ENCODE data around the gene OLFM2.

GRCh38 chr19:9842834-9843625 is 93.3 kb downstream of the OLFM2 start:
- TF ChIP-seq, protein P1, sequence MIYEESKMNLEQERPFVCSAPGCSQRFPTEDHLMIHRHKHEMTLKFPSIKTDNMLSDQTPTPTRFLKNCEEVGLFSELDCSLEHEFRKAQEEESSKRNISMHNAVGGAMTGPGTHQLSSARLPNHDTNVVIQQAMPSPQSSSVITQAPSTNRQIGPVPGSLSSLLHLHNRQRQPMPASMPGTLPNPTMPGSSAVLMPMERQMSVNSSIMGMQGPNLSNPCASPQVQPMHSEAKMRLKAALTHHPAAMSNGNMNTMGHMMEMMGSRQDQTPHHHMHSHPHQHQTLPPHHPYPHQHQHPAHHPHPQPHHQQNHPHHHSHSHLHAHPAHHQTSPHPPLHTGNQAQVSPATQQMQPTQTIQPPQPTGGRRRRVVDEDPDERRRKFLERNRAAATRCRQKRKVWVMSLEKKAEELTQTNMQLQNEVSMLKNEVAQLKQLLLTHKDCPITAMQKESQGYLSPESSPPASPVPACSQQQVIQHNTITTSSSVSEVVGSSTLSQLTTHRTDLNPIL (CRISPR knock-in tag; IDR thresholded peaks at IDR 0.05; ENCODE audit: low read depth): no peak
- TF ChIP-seq TSHZ2 (CRISPR knock-in tag; IDR thresholded peaks at IDR 0.05): no peak
- no peak for TF ChIP-seq CSDC2 (CRISPR knock-in tag; IDR thresholded peaks at IDR 0.05)
- TF ChIP-seq ZNF8 (CRISPR knock-in tag; IDR thresholded peaks at IDR 0.05): no peak
- TF ChIP-seq ZFP30 (CRISPR knock-in tag; IDR thresholded peaks at IDR 0.05): no peak
- TF ChIP-seq ZC3H10 (CRISPR knock-in tag; IDR thresholded peaks at IDR 0.05): no peak
- no peak for TF ChIP-seq POU6F1 (CRISPR knock-in tag; IDR thresholded peaks at IDR 0.05; ENCODE audit: borderline replicate concordance, low read depth)
- TF ChIP-seq RARB (CRISPR knock-in tag; IDR thresholded peaks at IDR 0.05): no peak
- no peak for TF ChIP-seq ARNTL (CRISPR knock-in tag; IDR thresholded peaks at IDR 0.05; ENCODE audit: borderline replicate concordance, low read depth)
- TF ChIP-seq BACH2 (CRISPR knock-in tag; IDR thresholded peaks at IDR 0.05; ENCODE audit: borderline replicate concordance): no peak
